HG03095 (cell line): Measurements from ENCODE around the gene NAALADL2.

Experiments used
- ATAC-seq: cut with Tn5 transposase; IDR thresholded peaks from one replicate; pipeline ENCODE4 v1.9.1; 2021; ENCODE audit warnings: moderate library complexity; ENCODE audit not compliant: unreplicated experiment

NAALADL2 gene

GRCh38 chr3:175295248-175296130 is 436.4 kb downstream of the NAALADL2 start:
- no peak for ATAC-seq

GRCh38 chr3:175297216-175297615 is 438.1 kb downstream of the NAALADL2 start:
- ATAC-seq: no peak

- no peak for ATAC-seq
These were observed 442.6 kb downstream of the NAALADL2 start for GRCh38 chr3:175301741-175302140.

- ATAC-seq: no peak
These were observed 445.3 kb downstream of the NAALADL2 start for GRCh38 chr3:175304404-175304803.

GRCh38 chr3:175307642-175308041 is 448.5 kb downstream of the NAALADL2 start:
- ATAC-seq: no peak

GRCh38 chr3:175308097-175308496 is 449.0 kb downstream of the NAALADL2 start:
- no peak for ATAC-seq

- no peak for ATAC-seq
These were observed 450.9 kb downstream of the NAALADL2 start for GRCh38 chr3:175310046-175310445.

- ATAC-seq: no peak
These were observed 452.3 kb downstream of the NAALADL2 start for GRCh38 chr3:175311404-175311803.

GRCh38 chr3:175311946-175312345 is 452.8 kb downstream of the NAALADL2 start:
- ATAC-seq: no peak

GRCh38 chr3:175312791-175313190 is 453.7 kb downstream of the NAALADL2 start:
- ATAC-seq: no peak

- ATAC-seq: no peak
These were observed 457.7 kb downstream of the NAALADL2 start for GRCh38 chr3:175316799-175317198.

- ATAC-seq: no peak
These were observed 466.3 kb downstream of the NAALADL2 start for GRCh38 chr3:175325440-175325839.

GRCh38 chr3:175326041-175326440 is 466.9 kb downstream of the NAALADL2 start:
- no peak for ATAC-seq

- ATAC-seq: no peak
These were observed 470.2 kb downstream of the NAALADL2 start for GRCh38 chr3:175329373-175329772.

- no peak for ATAC-seq
These were observed 476.1 kb downstream of the NAALADL2 start for GRCh38 chr3:175335229-175335628.

GRCh38 chr3:175336406-175337133 is 477.4 kb downstream of the NAALADL2 start:
- ATAC-seq: no peak

GRCh38 chr3:175337631-175338030 is 478.5 kb downstream of the NAALADL2 start:
- ATAC-seq: no peak

- no peak for ATAC-seq
These were observed 479.8 kb downstream of the NAALADL2 start for GRCh38 chr3:175338775-175339535.

GRCh38 chr3:175340338-175341015 is 481.3 kb downstream of the NAALADL2 start:
- ATAC-seq: no peak

- no peak for ATAC-seq
These were observed 483.1 kb downstream of the NAALADL2 start for GRCh38 chr3:175342196-175342595.

GRCh38 chr3:175343946-175344345 is 484.8 kb downstream of the NAALADL2 start:
- no peak for ATAC-seq
